Activated effector memory CD4-positive, alpha-beta T cell treated with anti-CD3 and anti-CD28 coated beads, Interleukin-2, amount 50 U/mL, for 16 hours (primary cell): Measurements from ENCODE around the gene RABL3.
"Not testable (repeated sequence)": the region's sequence is repeated elsewhere in the genome, so short reads cannot be mapped to it uniquely, and the experiment has no call there.

Source experiments
- DNase-seq: peaks from one replicate; pipeline ENCODE4 v3.0.0-alpha.2; 2020

Gene RABL3

GRCh38 chr3:120743556-120744195 is 1.4 kb upstream of the RABL3 start:
- no peak for DNase-seq

- DNase-seq, result no peak
Observed at GRCh38 chr3:120742849-120743365, 591 bp upstream of the RABL3 start.

- no peak for DNase-seq
Observed at GRCh38 chr3:120741837-120742197, 499 bp downstream of the RABL3 start.

GRCh38 chr3:120741320-120741719 is 996 bp downstream of the RABL3 start:
- no peak for DNase-seq

- not testable (repeated sequence) for DNase-seq
Observed at GRCh38 chr3:120738006-120738405, 4.3 kb downstream of the RABL3 start.

- DNase-seq, result no peak
Observed at GRCh38 chr3:120730576-120731542, 11.5 kb downstream of the RABL3 start.

- DNase-seq, result no peak
Observed at GRCh38 chr3:120726791-120727190, 15.5 kb downstream of the RABL3 start.

GRCh38 chr3:120719167-120719834 is 23.0 kb downstream of the RABL3 start:
- DNase-seq, result peak; percentile 88

- no peak for DNase-seq
Observed at GRCh38 chr3:120713262-120713661, 29.1 kb downstream of the RABL3 start.

GRCh38 chr3:120710369-120710768 is 31.9 kb downstream of the RABL3 start:
- DNase-seq, result no peak

GRCh38 chr3:120708408-120708807 is 33.9 kb downstream of the RABL3 start:
- no peak for DNase-seq

GRCh38 chr3:120706950-120707349 is 35.4 kb downstream of the RABL3 start:
- no peak for DNase-seq

- DNase-seq, result no peak
Observed at GRCh38 chr3:120705884-120706582, 36.3 kb downstream of the RABL3 start.

- no peak for DNase-seq
Observed at GRCh38 chr3:120699333-120699732, 43.0 kb downstream of the RABL3 start.

GRCh38 chr3:120693439-120694171 is 48.7 kb downstream of the RABL3 start:
- DNase-seq, result no peak

- no peak for DNase-seq
Observed at GRCh38 chr3:120689395-120689794, 52.9 kb downstream of the RABL3 start.

GRCh38 chr3:120688121-120688520 is 54.2 kb downstream of the RABL3 start:
- no peak for DNase-seq

- no peak for DNase-seq
Observed at GRCh38 chr3:120685411-120685810, 56.9 kb downstream of the RABL3 start.

- no peak for DNase-seq
Observed at GRCh38 chr3:120684896-120685295, 57.4 kb downstream of the RABL3 start.

GRCh38 chr3:120683671-120684301 is 58.5 kb downstream of the RABL3 start:
- no peak for DNase-seq

GRCh38 chr3:120683213-120683612 is 59.1 kb downstream of the RABL3 start:
- no peak for DNase-seq
